IPS-20b (cell line): ENCODE measurements around the gene ARHGAP26.
A peak's percentile ranks its signal among the peaks of the same experiment; 100 is the strongest.
"Not testable (repeated sequence)": the region's sequence is repeated elsewhere in the genome, so short reads cannot be mapped to it uniquely, and the experiment has no call there.

Experiments
- H3K27ac ChIP-seq: one replicate; pipeline ENCODE4 v1.5.1; 2013; ENCODE audit warnings: low read length
- H3K27me3 ChIP-seq: 2 replicates; pipeline ENCODE4 v1.6.1; 2013; ENCODE audit warnings: mild to moderate bottlenecking, low read length, inconsistent platforms; ENCODE audit not compliant: insufficient read depth
- H3K36me3 ChIP-seq: 2 replicates; pipeline ENCODE4 v1.6.1; 2013; ENCODE audit warnings: low read depth, mild to moderate bottlenecking, inconsistent platforms, low read length, moderate library complexity; ENCODE audit not compliant: insufficient read depth
- H3K4me1 ChIP-seq: 2 replicates; pipeline ENCODE4 v1.6.1; 2013; ENCODE audit warnings: mild to moderate bottlenecking, control low read depth, inconsistent platforms, low read length, moderate library complexity; ENCODE audit not compliant: insufficient read depth
- H3K4me3 ChIP-seq: 2 replicates; pipeline ENCODE4 v1.5.1; 2013; ENCODE audit warnings: mild to moderate bottlenecking, low read length, inconsistent platforms
- H3K9ac ChIP-seq: 2 replicates; pipeline ENCODE4 v1.6.1; 2013; ENCODE audit warnings: low read depth, mild to moderate bottlenecking, inconsistent platforms, low read length, moderate library complexity
- H3K9me3 ChIP-seq: 2 replicates; pipeline ENCODE4 v1.6.1; 2013; ENCODE audit warnings: mild to moderate bottlenecking, low read depth, low read length, inconsistent platforms; ENCODE audit not compliant: insufficient read depth

Gene ARHGAP26

DNA sequence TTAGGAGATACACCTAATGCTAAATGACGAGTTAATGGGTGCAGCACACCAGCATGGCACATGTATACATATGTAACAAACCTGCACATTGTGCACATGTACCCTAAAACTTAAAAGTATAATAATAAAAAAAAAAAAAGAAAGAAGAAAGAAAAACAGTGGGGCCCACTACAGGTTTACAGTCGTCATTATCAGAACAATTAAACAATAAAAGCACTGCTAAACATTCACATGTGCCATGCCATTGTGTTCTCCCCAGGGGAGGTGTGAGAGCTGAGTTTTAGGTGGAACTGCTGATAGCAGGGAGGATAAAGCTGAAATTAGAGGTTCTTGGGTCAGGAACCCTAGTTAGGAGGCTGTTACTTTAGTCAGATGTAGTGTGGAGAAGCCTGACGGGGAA, 348.6 kb downstream of the ARHGAP26 start:
- H3K9ac ChIP-seq, H3K27me3 ChIP-seq, H3K36me3 ChIP-seq, H3K4me3 ChIP-seq, H3K27ac ChIP-seq: not testable (repeated sequence)
- H3K9me3 ChIP-seq: peaks cover 12% of the 10 kb centered on the region; the same call in 1 of the 2 replicates
- peaks cover 19% of the 10 kb centered on the region for H3K4me1 ChIP-seq

GRCh38 chr5:143119291-143119769, 349.2 kb downstream of the ARHGAP26 start:
- Histone ChIP-seq H3K9ac (no peak overlapping the region), H3K36me3 (peaks cover 8% of the 10 kb centered on the region; the same call in 1 of the 2 replicates), H3K4me3 (no peak overlapping the region), H3K27me3 (no peaks in the 10 kb centered on the region), H3K9me3 (peaks cover 12% of the 10 kb centered on the region; the same call in 1 of the 2 replicates), H3K4me1 (peaks cover 19% of the 10 kb centered on the region), H3K27ac (no peak overlapping the region)

GRCh38 chr5:143119881-143120341, 349.7 kb downstream of the ARHGAP26 start:
- Histone ChIP-seq H3K27ac (no peak overlapping the region), H3K4me3 (no peak overlapping the region), H3K36me3 (peaks cover 8% of the 10 kb centered on the region; the same call in 1 of the 2 replicates), H3K27me3 (no peaks in the 10 kb centered on the region), H3K4me1 (peaks cover 19% of the 10 kb centered on the region), H3K9me3 (peaks cover 12% of the 10 kb centered on the region; the same call in 1 of the 2 replicates), H3K9ac (no peak overlapping the region)

DNA sequence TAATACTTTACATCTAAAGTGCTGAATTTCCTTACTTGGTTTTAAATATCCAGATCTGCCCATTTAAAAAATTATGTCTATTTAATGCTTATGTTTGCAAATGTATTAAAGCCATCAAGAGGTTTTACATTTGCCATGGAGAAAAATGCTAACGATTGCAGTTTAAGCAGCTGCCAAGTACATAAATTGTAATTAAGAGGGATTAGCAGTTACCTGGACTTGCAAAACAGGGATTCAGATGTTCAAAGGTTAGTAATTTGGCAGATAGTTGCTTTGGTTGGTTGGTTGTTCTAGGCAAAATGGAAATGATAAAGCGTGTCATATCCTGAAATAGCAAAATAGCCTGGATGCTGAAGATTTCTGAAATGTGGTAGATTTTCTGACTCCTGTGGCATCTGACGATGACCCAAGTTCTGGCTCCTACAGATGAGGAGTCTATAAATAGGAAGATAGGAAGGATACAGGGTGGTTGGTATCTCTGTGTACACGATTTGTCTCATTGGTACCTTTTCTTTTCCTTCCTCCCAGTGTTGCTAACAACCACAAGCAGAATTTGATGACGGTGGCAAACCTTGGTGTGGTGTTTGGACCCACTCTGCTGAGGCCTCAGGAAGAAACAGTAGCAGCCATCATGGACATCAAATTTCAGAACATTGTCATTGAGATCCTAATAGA, 350.4 kb downstream of the ARHGAP26 start:
- Histone ChIP-seq H3K9me3 (peaks cover 12% of the 10 kb centered on the region; the same call in 1 of the 2 replicates), H3K36me3 (peaks cover 8% of the 10 kb centered on the region; the same call in 1 of the 2 replicates), H3K4me3 (0 out of 2 replicates have a peak overlapping the region, but pooled peaks have one; percentile 9), H3K27ac (peak overlapping the region; percentile 55), H3K9ac (no peak overlapping the region), H3K27me3 (no peaks in the 10 kb centered on the region), H3K4me1 (peaks cover 19% of the 10 kb centered on the region)

DNA sequence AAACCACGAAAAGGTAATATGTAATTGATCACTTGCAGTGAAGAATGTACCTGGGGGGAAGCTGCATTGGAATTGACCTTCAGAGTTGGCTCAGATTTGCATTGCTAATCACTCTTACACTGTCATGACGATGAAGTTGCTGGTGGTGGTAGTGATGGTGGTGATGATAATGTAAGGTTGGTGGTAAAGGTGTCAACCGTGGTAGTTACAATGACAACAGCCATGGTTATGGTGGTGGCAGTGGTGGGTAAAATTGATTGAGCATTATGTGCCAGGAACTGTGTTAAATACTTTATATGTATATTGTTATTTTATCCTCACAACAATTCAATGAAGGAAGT, 350.9 kb downstream of the ARHGAP26 start:
- peaks cover 19% of the 10 kb centered on the region for H3K4me1 ChIP-seq
- peaks cover 8% of the 10 kb centered on the region; the same call in 1 of the 2 replicates for H3K36me3 ChIP-seq
- H3K9me3 ChIP-seq: peaks cover 12% of the 10 kb centered on the region; the same call in 1 of the 2 replicates
- H3K27ac ChIP-seq: no peak overlapping the region
- H3K4me3 ChIP-seq: 0 out of 2 replicates have a peak overlapping the region, but pooled peaks have one; percentile 9
- H3K27me3 ChIP-seq: no peaks in the 10 kb centered on the region
- no peak overlapping the region for H3K9ac ChIP-seq

GRCh38 chr5:143124593-143124992, 354.4 kb downstream of the ARHGAP26 start:
- Histone ChIP-seq H3K9me3 (peaks cover 12% of the 10 kb centered on the region; the same call in 1 of the 2 replicates), H3K4me1 (peaks cover 12% of the 10 kb centered on the region)

GRCh38 chr5:143126174-143127019, 356.2 kb downstream of the ARHGAP26 start:
- no peak overlapping the region for H3K4me3 ChIP-seq
- no peak overlapping the region for H3K27ac ChIP-seq
- no peaks in the 10 kb centered on the region for H3K27me3 ChIP-seq
- no peaks in the 10 kb centered on the region; the same call in 1 of the 2 replicates for H3K4me1 ChIP-seq
- peaks cover 8% of the 10 kb centered on the region; the same call in 1 of the 2 replicates for H3K36me3 ChIP-seq
- peaks cover 8% of the 10 kb centered on the region; the same call in 1 of the 2 replicates for H3K9me3 ChIP-seq
- H3K9ac ChIP-seq: no peak overlapping the region

More at GRCh38 chr5:143124593-143124992, 354.4 kb downstream of the ARHGAP26 start:
- Histone ChIP-seq H3K4me3 (no peak overlapping the region), H3K27ac (no peak overlapping the region), H3K9ac (no peak overlapping the region), H3K36me3 (peaks cover 8% of the 10 kb centered on the region; the same call in 1 of the 2 replicates), H3K27me3 (no peaks in the 10 kb centered on the region)

- no peaks in the 10 kb centered on the region; the same call in 1 of the 2 replicates for H3K4me1 ChIP-seq
- H3K9me3 ChIP-seq: no peaks in the 10 kb centered on the region
- no peak overlapping the region for H3K27ac ChIP-seq
Observed at GRCh38 chr5:143128412-143129071, 358.4 kb downstream of the ARHGAP26 start.

GRCh38 chr5:143129203-143129602, 359.0 kb downstream of the ARHGAP26 start:
- H3K36me3 ChIP-seq: no peaks in the 10 kb centered on the region

More at GRCh38 chr5:143128412-143129071, 358.4 kb downstream of the ARHGAP26 start:
- Histone ChIP-seq H3K9ac (no peak overlapping the region), H3K27me3 (no peaks in the 10 kb centered on the region), H3K4me3 (no peak overlapping the region), H3K36me3 (no peaks in the 10 kb centered on the region)

DNA sequence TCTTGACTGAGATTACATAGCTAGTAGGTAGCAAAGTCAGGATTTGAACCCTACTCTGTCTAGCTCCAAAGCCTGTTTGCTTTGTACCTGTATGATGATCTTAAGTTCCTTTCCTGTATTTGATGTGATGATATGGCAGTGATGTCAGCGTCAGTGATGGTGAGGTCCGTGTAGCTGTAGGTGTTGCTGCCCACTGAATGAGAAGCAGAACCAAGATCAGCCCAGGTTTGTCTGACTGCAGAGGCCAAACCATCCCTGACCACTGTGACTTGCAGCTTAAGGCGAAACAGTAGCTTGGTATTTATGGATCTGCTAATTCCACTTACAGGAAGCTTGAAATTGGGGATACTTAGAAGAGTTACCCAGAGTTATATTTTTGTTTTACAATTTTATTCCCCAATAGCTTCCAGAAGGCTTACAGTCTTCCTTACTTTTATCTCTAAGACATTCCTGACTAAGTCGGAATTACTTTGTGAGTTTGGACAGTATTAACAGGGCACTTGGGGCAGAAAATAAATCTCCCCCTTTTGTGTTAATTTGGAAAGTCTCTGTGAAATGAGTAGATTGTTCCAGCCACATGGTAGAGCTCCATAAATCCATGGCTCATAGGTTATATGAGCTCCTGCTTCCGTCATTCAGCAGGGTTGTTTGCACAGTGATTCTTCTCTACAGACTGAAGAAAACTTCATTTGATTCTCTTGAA, 359.9 kb downstream of the ARHGAP26 start:
- no peaks in the 10 kb centered on the region for H3K36me3 ChIP-seq
- H3K27me3 ChIP-seq: no peaks in the 10 kb centered on the region
- no peak overlapping the region for H3K4me3 ChIP-seq
- H3K9me3 ChIP-seq: no peaks in the 10 kb centered on the region
- H3K27ac ChIP-seq: no peak overlapping the region
- H3K9ac ChIP-seq: no peak overlapping the region
- H3K4me1 ChIP-seq: no peaks in the 10 kb centered on the region; the same call in 1 of the 2 replicates

More at GRCh38 chr5:143129203-143129602, 359.0 kb downstream of the ARHGAP26 start:
- Histone ChIP-seq H3K9me3 (no peaks in the 10 kb centered on the region), H3K4me1 (no peaks in the 10 kb centered on the region; the same call in 1 of the 2 replicates), H3K4me3 (no peak overlapping the region), H3K9ac (no peak overlapping the region), H3K27me3 (no peaks in the 10 kb centered on the region), H3K27ac (no peak overlapping the region)
